ENCODE measurements around the gene ECSIT. TPM values are rescaled to one million over a fixed set of nuclear protein-coding genes. Genes with fewer than 3 reads are reported as not detected.

Gene ECSIT
- total RNA-seq, 1 experiment from 2014 or later: 52.8 TPM

DNA sequence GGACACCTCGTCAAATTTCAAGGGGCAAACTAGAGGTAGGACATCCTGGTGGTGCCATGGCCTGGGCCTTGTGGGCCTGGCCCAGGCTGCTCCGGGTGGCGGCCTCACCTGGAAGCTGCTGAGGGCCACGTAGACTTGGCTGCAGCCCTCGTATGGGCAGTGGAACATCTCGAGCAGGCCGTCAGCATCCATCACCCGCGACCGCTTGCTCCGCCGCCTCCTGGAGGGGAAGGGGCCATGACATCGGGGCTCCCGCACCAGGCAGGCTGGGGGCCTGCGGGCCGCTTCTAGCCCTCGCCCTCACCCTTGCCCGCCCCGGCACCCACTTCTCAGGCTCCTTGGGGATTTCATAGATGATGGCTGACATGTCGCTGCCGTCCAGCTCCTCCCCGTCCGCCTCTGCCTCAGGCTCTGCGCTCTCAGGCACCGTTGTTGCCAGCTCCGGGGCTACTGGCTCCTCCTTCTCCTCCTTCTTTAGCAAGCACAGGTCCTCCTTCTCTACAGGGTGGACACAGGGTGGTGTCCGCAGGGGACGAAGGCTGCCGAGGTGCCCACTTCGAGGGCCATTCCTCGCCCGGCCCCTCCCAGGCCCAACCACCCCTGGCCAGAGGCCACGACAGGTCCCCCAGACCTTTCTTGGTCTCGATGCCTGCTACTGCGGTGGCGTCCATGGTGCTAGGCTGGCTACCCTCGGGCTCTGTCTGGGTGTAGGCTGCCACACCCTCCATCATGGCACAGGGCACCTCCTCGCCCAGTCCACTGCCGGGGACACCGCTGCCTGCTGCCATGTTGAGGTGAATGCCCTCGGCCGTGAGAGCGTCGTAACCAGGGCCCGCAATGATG is 42.1 kb downstream of the ECSIT start:
- H3K36me3 ChIP-seq (ENCODE audit: control insufficient read depth in 1 of 2, insufficient read depth in 2 of 2, low read length in 2 of 2): no peaks in the 10 kb centered on the region; a peak in 1 of 4 replicates
- ATAC-seq: no peak
- ChIA-PET CTCF (no interaction called here), POLR2A (no interaction called here), RAD21 (ENCODE audit: low non-redundant PET in 1 of 2, low total read pairs in 2 of 2, uncharacterized antibody in 2 of 2, unreplicated experiment in 2 of 2) (no interaction called here)
- TF ChIP-seq SIN3A (IDR thresholded peaks at IDR 0.05; ENCODE audit: low read depth) (no peak), YY1 (IDR thresholded peaks at IDR 0.05; ENCODE audit: extremely low read depth, insufficient replicate concordance, low read depth, low read length) (no peak), CEBPB (IDR thresholded peaks at IDR 0.05; ENCODE audit: low read depth) (no peak), POLR2AphosphoS5 (IDR thresholded peaks at IDR 0.05; ENCODE audit: low read depth, low read length) (no peak), CBX3 (IDR thresholded peaks at IDR 0.05; ENCODE audit: low read depth) (no peak), JUND (IDR thresholded peaks at IDR 0.05) (no peak), SP1 (IDR thresholded peaks at IDR 0.05; ENCODE audit: low read depth) (no peak), EZH2phosphoT487 (IDR thresholded peaks at IDR 0.05; ENCODE audit: borderline replicate concordance) (no peak), RAD21 (IDR thresholded peaks at IDR 0.05; ENCODE audit: low read depth) (no peak), ZFX (IDR thresholded peaks at IDR 0.05) (no peak), EZH2 (IDR thresholded peaks at IDR 0.05) (no peak), EGR1 (IDR thresholded peaks at IDR 0.05; ENCODE audit: low read depth) (no peak)
- TF ChIP-seq, protein P1, sequence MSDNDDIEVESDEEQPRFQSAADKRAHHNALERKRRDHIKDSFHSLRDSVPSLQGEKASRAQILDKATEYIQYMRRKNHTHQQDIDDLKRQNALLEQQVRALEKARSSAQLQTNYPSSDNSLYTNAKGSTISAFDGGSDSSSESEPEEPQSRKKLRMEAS (IDR thresholded peaks at IDR 0.05): no peak
- TF ChIP-seq, protein P2, sequence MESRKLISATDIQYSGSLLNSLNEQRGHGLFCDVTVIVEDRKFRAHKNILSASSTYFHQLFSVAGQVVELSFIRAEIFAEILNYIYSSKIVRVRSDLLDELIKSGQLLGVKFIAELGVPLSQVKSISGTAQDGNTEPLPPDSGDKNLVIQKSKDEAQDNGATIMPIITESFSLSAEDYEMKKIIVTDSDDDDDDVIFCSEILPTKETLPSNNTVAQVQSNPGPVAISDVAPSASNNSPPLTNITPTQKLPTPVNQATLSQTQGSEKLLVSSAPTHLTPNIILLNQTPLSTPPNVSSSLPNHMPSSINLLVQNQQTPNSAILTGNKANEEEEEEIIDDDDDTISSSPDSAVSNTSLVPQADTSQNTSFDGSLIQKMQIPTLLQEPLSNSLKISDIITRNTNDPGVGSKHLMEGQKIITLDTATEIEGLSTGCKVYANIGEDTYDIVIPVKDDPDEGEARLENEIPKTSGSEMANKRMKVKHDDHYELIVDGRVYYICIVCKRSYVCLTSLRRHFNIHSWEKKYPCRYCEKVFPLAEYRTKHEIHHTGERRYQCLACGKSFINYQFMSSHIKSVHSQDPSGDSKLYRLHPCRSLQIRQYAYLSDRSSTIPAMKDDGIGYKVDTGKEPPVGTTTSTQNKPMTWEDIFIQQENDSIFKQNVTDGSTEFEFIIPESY (IDR thresholded peaks at IDR 0.05; ENCODE audit: extremely low read depth, insufficient replicate concordance, low read length): no peak
- TF ChIP-seq, protein P3, sequence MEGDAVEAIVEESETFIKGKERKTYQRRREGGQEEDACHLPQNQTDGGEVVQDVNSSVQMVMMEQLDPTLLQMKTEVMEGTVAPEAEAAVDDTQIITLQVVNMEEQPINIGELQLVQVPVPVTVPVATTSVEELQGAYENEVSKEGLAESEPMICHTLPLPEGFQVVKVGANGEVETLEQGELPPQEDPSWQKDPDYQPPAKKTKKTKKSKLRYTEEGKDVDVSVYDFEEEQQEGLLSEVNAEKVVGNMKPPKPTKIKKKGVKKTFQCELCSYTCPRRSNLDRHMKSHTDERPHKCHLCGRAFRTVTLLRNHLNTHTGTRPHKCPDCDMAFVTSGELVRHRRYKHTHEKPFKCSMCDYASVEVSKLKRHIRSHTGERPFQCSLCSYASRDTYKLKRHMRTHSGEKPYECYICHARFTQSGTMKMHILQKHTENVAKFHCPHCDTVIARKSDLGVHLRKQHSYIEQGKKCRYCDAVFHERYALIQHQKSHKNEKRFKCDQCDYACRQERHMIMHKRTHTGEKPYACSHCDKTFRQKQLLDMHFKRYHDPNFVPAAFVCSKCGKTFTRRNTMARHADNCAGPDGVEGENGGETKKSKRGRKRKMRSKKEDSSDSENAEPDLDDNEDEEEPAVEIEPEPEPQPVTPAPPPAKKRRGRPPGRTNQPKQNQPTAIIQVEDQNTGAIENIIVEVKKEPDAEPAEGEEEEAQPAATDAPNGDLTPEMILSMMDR (IDR thresholded peaks at IDR 0.05 in 2 of 3, conservative IDR thresholded peaks at IDR 0.05 in 1 of 3; ENCODE audit: borderline replicate concordance in 1 of 3, insufficient read depth in 1 of 3, low read depth in 2 of 3, low read length in 2 of 3): no peak
- TF ChIP-seq, protein P4, sequence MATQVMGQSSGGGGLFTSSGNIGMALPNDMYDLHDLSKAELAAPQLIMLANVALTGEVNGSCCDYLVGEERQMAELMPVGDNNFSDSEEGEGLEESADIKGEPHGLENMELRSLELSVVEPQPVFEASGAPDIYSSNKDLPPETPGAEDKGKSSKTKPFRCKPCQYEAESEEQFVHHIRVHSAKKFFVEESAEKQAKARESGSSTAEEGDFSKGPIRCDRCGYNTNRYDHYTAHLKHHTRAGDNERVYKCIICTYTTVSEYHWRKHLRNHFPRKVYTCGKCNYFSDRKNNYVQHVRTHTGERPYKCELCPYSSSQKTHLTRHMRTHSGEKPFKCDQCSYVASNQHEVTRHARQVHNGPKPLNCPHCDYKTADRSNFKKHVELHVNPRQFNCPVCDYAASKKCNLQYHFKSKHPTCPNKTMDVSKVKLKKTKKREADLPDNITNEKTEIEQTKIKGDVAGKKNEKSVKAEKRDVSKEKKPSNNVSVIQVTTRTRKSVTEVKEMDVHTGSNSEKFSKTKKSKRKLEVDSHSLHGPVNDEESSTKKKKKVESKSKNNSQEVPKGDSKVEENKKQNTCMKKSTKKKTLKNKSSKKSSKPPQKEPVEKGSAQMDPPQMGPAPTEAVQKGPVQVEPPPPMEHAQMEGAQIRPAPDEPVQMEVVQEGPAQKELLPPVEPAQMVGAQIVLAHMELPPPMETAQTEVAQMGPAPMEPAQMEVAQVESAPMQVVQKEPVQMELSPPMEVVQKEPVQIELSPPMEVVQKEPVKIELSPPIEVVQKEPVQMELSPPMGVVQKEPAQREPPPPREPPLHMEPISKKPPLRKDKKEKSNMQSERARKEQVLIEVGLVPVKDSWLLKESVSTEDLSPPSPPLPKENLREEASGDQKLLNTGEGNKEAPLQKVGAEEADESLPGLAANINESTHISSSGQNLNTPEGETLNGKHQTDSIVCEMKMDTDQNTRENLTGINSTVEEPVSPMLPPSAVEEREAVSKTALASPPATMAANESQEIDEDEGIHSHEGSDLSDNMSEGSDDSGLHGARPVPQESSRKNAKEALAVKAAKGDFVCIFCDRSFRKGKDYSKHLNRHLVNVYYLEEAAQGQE (IDR thresholded peaks at IDR 0.05; ENCODE audit: low read depth): no peak
- TF ChIP-seq, protein P5, sequence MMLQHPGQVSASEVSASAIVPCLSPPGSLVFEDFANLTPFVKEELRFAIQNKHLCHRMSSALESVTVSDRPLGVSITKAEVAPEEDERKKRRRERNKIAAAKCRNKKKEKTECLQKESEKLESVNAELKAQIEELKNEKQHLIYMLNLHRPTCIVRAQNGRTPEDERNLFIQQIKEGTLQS (IDR thresholded peaks at IDR 0.05): no peak
- H3K4me2 ChIP-seq (ENCODE audit: low read length): no peak overlapping the region
- intact Hi-C loops (cut with micrococcal nuclease): no loop called here
- BruUV-seq (replicated peaks): no TSS peak
- H3K79me2 ChIP-seq (ENCODE audit: insufficient read depth, low read length): no peaks in the 10 kb centered on the region
- no peaks in the 10 kb centered on the region for H3K9me2 ChIP-seq (ENCODE audit: insufficient read depth)
- peaks cover 0 to 3% of the 10 kb centered on the region in 2 experiments; a peak in 1 of 4 replicates for H3K4me1 ChIP-seq (ENCODE audit: control insufficient read depth in 1 of 2, insufficient read depth in 2 of 2, low read length in 2 of 2)
- no peaks in the 10 kb centered on the region for H4K20me1 ChIP-seq (ENCODE audit: insufficient read depth)
- no peak overlapping the region for H3K4me3 ChIP-seq (replicated peaks in 1 of 2; ENCODE audit: low read depth in 1 of 2, low read length in 2 of 2)
- no peaks in the 10 kb centered on the region for H3K9me3 ChIP-seq (ENCODE audit: control insufficient read depth in 1 of 2, insufficient read depth in 1 of 2, low read depth in 1 of 2, low read length in 2 of 2)
- no peak overlapping the region for H3K9ac ChIP-seq (ENCODE audit: low read length)
- H3K27me3 ChIP-seq (ENCODE audit: insufficient read depth, low read length): no peaks in the 10 kb centered on the region
- no peak overlapping the region for H3K27ac ChIP-seq (ENCODE audit: low read depth, low read length)
- DNase-seq (ENCODE audit: low read depth, low spot score): no peak
- H2AFZ ChIP-seq (ENCODE audit: low read depth, low read length, poor library complexity, severe bottlenecking): no peak overlapping the region
